Kidney epithelial cell (primary cell): Measurements from ENCODE around the gene TMEM119. TPM values are rescaled to one million over a fixed set of nuclear protein-coding genes. Genes with fewer than 3 reads are reported as not detected.

Experiments used
- DNase-seq: peaks from one replicate; pipeline ENCODE4 v3.0.0-alpha.2; 2010; ENCODE audit warnings: low read depth
- H3K27me3 ChIP-seq: 2 replicates; pipeline ENCODE4 v1.6.0; 2011; ENCODE audit warnings: low read length; ENCODE audit not compliant: control insufficient read depth, insufficient read depth
- H3K36me3 ChIP-seq: 2 replicates; pipeline ENCODE4 v1.5.1; 2011; ENCODE audit warnings: low read length; ENCODE audit not compliant: control insufficient read depth, insufficient read depth
- H3K4me3 ChIP-seq: 2 replicates; pipeline ENCODE4 v1.5.1; 2011; ENCODE audit warnings: low read depth, mild to moderate bottlenecking, control low read depth, low read length
- total RNA-seq: library from RNA; depleted of rRNA; stranded (reverse); fragments of >200 nt; gene quantifications from 2 replicates; pipeline ENCODE4 v1.2.3, GENCODE V29; 2015
- TF ChIP-seq, protein P1 (sequence below): IDR thresholded peaks from 2 replicates; pipeline ENCODE4 v1.5.1; 2011; ENCODE audit warnings: mild to moderate bottlenecking, moderate library complexity, low read length, control low read depth, inconsistent platforms; ENCODE audit not compliant: insufficient read depth, poor library complexity, severe bottlenecking

The TMEM119 gene
- total RNA-seq, 1 donor from 2014 or later: not detected

DNA sequence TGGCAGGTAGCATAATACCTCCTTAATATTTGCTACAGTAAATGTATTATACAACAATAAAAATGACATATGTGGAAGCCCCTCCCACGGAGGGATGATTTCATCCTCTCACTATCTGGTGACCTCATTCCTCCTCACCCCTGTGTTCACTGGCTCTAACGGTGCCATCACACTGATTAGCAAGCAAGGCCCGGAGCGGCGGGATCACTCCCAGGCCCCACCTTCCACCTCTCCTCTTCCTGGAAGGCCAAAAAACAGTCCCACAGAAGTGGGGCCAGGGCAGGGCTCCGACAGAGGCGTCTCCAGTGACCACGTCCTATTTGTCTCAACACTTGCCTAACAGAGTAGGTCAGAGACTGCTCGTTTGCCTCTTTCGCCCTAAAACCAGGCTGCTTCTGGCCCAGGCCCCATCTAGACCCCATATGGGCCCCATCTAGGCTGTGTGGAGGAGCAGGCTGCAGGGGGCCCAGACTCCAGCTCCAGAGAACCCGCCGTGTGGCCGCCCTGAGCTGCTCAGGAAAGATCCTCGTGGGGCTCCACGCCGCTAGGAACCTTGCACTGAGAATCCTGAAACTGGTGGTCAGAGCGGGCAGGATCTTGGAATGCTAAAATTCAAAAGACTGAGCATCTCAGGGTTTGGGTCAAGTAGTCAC, 32.1 kb upstream of the TMEM119 start:
- H3K27me3 ChIP-seq: no peaks in the 10 kb centered on the region
- TF ChIP-seq, protein P1, sequence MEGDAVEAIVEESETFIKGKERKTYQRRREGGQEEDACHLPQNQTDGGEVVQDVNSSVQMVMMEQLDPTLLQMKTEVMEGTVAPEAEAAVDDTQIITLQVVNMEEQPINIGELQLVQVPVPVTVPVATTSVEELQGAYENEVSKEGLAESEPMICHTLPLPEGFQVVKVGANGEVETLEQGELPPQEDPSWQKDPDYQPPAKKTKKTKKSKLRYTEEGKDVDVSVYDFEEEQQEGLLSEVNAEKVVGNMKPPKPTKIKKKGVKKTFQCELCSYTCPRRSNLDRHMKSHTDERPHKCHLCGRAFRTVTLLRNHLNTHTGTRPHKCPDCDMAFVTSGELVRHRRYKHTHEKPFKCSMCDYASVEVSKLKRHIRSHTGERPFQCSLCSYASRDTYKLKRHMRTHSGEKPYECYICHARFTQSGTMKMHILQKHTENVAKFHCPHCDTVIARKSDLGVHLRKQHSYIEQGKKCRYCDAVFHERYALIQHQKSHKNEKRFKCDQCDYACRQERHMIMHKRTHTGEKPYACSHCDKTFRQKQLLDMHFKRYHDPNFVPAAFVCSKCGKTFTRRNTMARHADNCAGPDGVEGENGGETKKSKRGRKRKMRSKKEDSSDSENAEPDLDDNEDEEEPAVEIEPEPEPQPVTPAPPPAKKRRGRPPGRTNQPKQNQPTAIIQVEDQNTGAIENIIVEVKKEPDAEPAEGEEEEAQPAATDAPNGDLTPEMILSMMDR: no peak
- DNase-seq: no peak
- no peaks in the 10 kb centered on the region for H3K36me3 ChIP-seq
- no peak overlapping the region for H3K4me3 ChIP-seq

DNA sequence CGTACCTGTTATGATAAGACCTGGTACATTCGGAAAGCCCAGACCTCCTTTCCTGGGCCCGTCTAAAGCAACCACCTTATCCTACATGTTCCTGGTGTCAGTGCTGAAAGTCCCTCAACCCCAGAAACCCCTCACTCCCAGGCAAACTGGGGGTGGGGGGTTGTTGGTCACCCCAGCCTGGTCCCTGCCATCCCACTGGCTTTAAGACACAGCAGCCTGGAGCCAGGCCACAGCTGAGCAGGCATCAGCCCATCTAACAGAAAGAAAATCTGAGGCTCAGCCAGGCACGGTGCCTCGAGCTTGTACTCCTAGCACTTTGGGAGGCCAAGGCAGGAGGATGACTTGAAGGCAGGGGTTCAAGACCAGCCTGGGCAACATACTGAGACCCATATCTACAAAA, 31.3 kb upstream of the TMEM119 start:
- DNase-seq: no peak
- Histone ChIP-seq H3K36me3 (no peaks in the 10 kb centered on the region), H3K4me3 (no peak overlapping the region), H3K27me3 (no peaks in the 10 kb centered on the region)
- TF ChIP-seq, protein P1: no peak

DNA sequence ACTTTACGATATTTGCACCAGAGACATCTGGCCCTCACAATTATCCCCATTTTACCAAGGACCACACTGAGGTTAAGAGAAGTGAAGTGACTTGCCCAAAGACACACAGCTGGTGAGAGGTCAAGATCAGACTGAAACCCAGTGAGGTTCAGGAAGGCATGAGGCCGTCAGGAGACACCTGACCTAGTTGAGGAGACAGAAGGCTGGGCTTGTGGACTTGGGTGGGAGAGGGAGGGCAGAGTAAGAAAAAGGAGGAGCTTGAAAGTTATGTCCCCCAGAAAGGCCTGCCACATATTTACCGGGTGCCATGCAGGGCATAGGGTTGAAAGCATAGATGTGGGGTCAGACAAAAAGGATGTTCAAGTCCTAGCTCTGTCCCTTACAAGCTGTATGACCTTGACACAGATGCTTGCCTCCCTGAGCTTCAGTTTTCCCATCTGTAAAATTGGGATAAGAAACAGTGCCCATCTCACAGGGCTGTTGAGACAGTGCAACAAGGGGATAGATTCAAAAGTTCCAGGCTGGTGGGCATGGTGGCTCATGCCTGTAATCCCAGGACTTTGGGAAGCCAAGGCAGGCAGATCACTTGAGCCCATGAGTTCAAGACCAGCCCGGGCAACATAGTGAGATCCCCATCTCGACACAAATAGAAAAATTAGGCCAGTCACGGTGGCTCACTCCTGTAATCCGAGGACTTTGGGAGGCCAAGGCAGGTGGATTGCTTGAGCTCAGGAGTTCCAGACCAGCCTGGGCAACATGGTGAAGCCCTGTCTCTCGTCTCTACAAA, 29.4 kb upstream of the TMEM119 start:
- Histone ChIP-seq H3K36me3 (no peaks in the 10 kb centered on the region), H3K4me3 (no peak overlapping the region), H3K27me3 (no peaks in the 10 kb centered on the region)
- TF ChIP-seq, protein P1: no peak
- DNase-seq: no peak

DNA sequence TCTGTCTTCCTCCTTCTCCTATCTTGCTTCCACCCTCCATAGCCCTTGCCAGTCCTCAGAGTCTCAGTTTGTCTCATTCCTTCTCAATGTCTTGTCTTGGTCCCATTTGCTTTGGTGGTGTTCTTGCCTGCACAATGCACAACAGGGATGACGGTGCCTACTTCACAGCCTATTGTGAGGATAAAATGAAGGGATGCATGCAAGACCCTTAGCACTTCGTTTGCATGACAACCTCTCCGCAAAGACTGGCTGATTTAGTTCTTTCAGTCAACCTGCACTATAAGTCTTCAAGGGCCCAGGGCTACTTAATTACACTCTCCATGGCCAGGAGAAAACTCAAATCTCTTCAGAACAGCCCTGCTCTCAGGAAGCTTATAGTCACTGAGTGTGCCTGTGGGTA, 27.3 kb upstream of the TMEM119 start:
- TF ChIP-seq, protein P1: no peak
- no peak overlapping the region for H3K4me3 ChIP-seq
- no peaks in the 10 kb centered on the region for H3K27me3 ChIP-seq
- H3K36me3 ChIP-seq: no peaks in the 10 kb centered on the region
- DNase-seq: no peak

DNA sequence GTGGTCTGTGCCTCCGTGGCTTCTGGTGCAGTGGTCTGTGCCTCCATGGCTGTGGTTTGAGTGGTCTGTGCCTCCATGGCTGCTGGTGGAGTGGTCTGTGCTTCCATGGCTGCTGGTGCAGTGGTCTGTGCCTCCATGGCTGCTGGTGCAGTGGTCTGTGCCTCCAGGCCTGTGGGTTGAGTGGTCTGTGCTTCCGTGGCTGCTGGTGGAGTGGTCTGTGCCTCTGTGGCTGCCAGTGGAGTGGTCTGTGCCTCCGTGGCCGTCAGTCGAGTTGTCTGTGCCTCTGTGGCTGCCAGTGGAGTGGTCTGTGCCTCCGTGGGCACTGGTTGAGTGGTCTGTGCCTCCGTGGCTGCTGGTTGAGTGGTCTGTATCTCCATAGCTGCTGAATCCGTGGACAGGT, 25.7 kb upstream of the TMEM119 start:
- no peak overlapping the region for H3K4me3 ChIP-seq
- DNase-seq: no peak
- no peaks in the 10 kb centered on the region for H3K36me3 ChIP-seq

More for the DNA sequence above, 25.7 kb upstream of the TMEM119 start:
- no peaks in the 10 kb centered on the region for H3K27me3 ChIP-seq
- TF ChIP-seq, protein P1: no peak
